ENCODE measurements around the gene FAM241B.

FAM241B gene

DNA sequence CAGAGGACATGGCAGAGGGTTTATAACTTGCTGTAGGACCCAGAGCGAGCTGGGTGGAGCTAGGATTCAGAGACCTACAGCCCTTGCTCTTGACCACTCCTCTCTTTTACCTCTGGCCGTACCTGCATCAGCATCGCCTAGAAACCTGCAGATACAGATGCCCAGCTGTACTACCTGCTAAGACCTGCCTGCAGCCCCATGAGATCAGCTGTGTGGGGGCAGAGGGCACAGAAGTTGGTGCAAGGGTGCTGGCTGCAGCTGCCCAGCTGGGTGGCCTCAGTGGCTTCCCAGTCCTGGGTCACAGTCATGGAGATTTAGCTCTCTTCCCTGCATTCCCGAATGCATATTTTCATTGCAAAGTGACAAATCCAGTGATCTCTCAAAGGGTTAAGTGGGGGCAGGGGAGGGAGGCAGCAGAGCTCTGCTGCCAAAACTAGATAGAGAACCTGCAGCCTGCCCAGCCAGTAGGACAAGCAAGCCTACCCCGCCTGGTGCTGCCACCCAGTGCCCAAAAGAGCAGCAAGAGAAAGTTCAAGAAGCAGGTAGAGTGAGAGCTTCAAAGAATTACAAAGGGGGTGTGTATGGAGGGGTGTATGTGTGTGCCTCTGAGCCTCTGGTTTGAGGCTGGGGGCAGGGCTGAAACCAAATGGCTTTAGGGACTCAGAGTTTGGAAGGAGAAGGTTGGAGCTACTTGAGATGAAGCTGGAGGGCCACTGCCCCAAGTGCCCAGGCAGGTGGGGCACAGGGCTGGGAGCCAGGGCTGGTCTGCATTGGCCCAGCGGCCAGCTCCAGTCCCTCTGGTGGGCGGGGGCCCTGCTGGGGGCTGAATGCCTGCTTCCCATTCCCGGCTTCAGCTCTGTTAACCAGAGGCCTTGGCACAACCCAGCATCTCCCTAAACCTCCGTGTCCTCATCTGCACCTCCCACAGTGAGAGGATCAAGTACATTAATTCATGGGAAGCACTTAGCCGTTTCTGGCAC lies 6.9 kb downstream of the FAM241B start:
- TF ChIP-seq, protein P1, sequence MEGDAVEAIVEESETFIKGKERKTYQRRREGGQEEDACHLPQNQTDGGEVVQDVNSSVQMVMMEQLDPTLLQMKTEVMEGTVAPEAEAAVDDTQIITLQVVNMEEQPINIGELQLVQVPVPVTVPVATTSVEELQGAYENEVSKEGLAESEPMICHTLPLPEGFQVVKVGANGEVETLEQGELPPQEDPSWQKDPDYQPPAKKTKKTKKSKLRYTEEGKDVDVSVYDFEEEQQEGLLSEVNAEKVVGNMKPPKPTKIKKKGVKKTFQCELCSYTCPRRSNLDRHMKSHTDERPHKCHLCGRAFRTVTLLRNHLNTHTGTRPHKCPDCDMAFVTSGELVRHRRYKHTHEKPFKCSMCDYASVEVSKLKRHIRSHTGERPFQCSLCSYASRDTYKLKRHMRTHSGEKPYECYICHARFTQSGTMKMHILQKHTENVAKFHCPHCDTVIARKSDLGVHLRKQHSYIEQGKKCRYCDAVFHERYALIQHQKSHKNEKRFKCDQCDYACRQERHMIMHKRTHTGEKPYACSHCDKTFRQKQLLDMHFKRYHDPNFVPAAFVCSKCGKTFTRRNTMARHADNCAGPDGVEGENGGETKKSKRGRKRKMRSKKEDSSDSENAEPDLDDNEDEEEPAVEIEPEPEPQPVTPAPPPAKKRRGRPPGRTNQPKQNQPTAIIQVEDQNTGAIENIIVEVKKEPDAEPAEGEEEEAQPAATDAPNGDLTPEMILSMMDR (IDR thresholded peaks at IDR 0.05; ENCODE audit: control insufficient read depth, insufficient read depth, low read depth, low read length, missing control alignments), result peak; percentile 39
- no peak for DNase-seq (ENCODE audit: low read depth)
- no peak overlapping the region for H3K4me3 ChIP-seq (ENCODE audit: control insufficient read depth, low read depth, low read length)

DNA sequence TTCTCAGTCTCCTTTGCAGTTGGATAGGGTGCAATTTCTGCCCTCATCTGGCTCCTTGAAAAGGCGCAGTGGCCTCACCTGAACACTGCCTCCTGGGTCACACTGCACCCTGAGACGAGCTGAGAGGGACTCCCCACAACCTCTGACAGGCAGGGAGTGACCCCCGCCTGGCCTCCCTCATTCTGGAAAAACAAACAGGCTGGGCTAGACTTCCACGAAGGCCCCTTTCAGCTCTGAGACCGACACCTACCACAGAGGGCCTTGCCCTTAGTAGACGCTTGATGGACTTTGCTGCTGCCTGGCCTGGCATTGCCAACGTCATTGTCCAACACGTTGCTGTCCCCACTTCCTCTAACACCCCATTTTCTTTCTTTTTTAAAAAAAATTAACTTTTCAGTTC lies 8.6 kb downstream of the FAM241B start:
- no peak for DNase-seq (ENCODE audit: low read depth)
- no peak overlapping the region for H3K4me3 ChIP-seq (ENCODE audit: control insufficient read depth, low read depth, low read length)
- TF ChIP-seq, protein P1 (IDR thresholded peaks at IDR 0.05; ENCODE audit: control insufficient read depth, insufficient read depth, low read depth, low read length, missing control alignments), result no peak

DNA sequence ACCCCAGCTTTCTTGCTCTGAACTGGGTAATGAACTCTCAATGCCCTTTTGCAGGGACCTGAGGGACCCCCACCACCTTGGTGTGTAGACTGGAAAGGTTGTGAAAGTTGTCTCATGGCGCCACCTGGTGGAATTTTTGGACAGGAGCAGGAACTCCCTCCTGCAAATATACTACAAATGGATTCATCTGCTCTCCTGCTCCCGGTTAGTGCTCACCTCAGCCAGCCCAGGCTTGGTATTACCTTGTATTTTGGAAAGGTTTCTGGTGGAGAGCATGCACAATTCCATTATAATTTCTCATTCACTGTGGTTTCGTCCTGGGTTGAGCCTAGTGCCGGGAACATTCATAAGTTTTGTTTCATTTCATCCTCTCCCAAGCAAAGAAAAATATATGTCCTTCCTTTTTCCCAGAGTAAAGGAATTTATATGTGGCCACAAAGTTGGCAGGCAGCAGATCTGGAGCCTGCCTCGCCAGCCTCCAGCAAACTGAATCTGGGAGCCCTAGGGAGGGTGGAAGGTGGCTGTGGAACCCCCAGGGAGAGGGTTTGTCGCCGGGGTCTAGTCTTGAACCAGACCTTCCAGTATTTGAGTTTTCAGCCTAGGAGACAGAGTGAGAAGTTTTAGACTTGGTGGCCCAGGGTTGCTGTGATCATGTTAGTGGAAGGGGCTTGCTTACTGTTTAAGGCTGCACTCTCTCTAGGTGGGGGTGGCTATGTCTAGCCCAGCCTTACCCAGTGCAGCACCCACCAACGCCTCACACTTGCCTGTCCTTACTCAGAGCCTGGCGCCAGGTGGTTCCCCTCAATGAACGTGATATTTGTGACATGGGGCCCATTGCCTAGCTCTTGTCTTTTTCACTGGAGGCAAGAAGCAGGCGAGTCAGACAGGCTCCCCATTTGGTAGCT lies 9.5 kb downstream of the FAM241B start:
- H3K4me3 ChIP-seq (ENCODE audit: control insufficient read depth, low read depth, low read length), result no peak overlapping the region
- TF ChIP-seq, protein P1 (IDR thresholded peaks at IDR 0.05; ENCODE audit: control insufficient read depth, insufficient read depth, low read depth, low read length, missing control alignments), result peak; percentile 80
- DNase-seq (ENCODE audit: low read depth), result peak; percentile 31

DNA sequence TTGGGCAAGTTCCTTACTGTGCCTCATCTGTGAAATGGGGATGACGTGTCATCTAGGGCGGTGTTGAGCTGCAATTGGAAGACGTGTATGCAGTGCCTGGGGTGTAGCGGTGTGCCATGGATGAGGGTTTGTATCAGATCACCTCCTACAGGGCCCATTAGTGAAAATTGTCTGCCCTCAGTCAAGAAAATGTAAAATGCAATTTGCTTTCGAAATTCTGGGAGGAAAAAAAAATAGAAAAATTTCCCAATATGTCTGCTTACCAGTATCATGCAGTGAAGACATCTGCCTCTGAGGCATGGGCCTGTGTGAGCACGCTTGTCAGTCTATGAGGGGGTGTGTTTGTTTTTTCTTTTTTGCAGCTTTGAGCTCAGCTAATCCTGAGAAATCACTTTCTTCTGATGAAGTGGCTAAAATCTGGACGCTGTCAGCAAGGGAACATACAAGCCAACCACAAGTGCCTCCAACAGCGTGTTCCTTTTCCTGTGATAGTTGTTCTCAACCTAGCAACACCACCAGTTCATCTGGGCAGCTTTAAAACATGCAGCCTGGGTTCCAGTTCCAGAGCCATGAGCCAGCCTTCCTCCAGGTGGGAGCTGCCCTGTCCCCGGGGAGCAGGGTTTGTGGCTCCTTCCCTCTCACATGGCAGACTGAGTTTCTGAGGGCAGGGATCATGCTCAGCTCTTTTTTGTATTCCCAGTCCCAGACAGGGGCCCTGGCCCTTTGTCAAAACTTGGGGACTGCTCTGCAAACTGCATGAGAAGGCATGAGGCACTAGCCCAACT lies 10.3 kb downstream of the FAM241B start:
- DNase-seq (ENCODE audit: low read depth), result no peak
- H3K4me3 ChIP-seq (ENCODE audit: control insufficient read depth, low read depth, low read length), result no peak overlapping the region
- TF ChIP-seq, protein P1 (IDR thresholded peaks at IDR 0.05; ENCODE audit: control insufficient read depth, insufficient read depth, low read depth, low read length, missing control alignments), result no peak

DNA sequence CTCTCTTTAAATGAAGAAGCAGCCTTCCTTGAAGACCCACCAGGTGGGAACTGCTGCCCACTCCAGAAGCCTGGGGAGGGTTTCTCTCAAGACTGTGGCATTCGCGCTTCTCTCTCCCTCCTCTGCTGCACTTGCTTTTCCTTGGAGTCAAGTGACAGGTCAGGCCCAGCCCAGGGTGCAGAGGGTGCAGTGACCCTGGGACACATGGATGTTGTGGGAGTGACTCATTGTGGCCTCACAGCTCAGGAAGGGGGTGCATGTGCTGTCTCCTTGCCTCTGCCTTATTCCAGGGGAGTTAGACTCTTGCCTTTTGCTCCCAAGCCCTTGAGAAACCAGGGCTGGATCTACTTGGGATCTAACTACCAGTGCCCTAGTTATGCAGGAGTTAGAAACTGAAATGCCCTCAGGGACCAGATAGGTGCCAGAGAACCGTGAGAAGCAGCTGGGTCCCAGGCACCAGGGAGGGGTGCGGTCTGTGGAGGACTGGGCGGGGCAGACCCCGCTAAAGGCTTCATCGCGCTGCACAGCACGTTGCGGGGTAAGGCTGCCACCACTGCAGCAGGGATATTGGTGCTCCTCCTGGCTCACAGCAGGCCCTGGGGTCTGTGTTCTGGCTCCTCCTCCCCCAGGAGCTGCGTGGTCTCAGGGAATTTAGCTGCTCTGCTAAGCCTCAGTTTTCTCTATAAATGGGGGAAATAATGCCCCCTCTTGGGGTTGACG lies 11.4 kb downstream of the FAM241B start:
- H3K4me3 ChIP-seq (ENCODE audit: control insufficient read depth, low read depth, low read length), result no peak overlapping the region
- DNase-seq (ENCODE audit: low read depth), result no peak
- TF ChIP-seq, protein P1 (IDR thresholded peaks at IDR 0.05; ENCODE audit: control insufficient read depth, insufficient read depth, low read depth, low read length, missing control alignments), result no peak

Data from AG09309 (cell line).